GM12872 (cell line): ENCODE data around the gene PEX14.

Experiments used
- CTCF ChIP-seq: IDR thresholded peaks from 3 replicates; pipeline ENCODE4 v1.5.1; 2011; ENCODE audit warnings: low read depth, mild to moderate bottlenecking, low read length, moderate library complexity; ENCODE audit not compliant: insufficient read depth

The PEX14 gene

GRCh38 chr1:10650556-10651388 lies 176.0 kb downstream of the PEX14 start:
- TF ChIP-seq CTCF = no peak

DNA sequence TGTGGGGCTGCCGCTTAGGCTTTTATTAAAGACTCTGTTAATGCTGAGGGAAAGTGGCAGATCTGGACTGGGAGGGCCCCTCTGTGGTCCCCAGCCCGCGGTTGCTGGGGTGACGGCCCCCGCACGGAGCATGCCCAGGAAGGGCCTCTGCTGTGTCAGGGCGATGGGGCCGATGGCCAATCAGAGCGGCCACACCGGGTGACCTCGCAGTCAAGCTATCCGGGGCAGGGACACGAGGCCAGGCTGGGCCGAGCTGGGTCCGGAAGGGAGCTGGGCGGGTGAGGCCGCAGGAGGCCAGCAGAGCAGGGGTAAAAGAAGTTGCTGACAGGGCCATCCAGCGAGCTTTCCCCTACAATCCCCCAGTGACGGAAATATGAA lies 176.6 kb downstream of the PEX14 start:
- no peak for TF ChIP-seq CTCF

DNA sequence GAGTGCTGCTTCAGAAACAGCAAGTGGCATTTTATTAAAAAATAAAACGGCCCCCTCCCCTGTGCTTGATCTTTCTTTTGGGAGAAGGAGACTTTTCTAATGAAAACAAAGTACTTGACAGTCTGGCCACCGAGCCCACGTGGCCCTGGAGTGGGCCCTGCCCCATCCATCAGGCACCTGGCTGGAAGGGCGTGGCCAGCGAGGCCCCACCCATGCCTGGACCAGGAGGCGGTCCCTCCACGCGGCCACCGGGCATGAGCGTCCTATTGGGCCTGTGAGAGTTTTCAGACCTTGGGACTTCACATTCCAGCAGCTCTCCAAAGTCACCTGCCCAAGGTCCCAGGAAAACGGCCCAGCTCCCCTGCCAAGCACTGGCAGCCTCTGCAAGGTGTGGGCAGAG lies 177.0 kb downstream of the PEX14 start:
- TF ChIP-seq CTCF = no peak

DNA sequence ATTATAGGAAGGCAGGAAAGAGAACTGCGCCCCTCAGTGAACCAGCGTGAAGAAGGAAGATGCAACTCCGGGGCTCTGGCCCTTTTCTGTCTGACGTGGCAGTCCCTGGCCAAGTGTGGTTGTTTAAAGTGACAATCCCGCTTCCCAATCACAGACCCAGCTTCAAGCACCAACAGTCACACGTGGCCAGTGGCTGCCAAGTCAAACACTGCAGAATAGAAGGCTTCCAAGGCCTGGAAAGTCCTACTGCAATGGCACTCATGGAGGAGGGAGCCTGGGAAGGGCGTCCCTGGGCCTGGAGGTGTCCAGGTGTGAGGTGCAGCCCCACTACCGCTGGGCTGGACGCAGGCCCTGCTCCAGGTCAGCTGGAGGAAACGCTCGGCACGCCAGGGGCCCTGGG lies 177.9 kb downstream of the PEX14 start:
- TF ChIP-seq CTCF = no peak

GRCh38 chr1:10653370-10654125 lies 178.8 kb downstream of the PEX14 start:
- no peak for TF ChIP-seq CTCF

- TF ChIP-seq CTCF = no peak
Observed at GRCh38 chr1:10655002-10655401, 180.3 kb downstream of the PEX14 start.

GRCh38 chr1:10656431-10656830 lies 181.7 kb downstream of the PEX14 start:
- TF ChIP-seq CTCF = no peak
